GM13977 (cell line): ENCODE measurements around the gene KCNIP3.

Experiments
- DNase-seq: peaks from one replicate; pipeline ENCODE4 v3.0.0; 2012; ENCODE audit warnings: low spot score
- CTCF ChIP-seq: IDR thresholded peaks from 2 replicates; pipeline ENCODE4 v1.5.1; 2012; ENCODE audit warnings: mild to moderate bottlenecking, control low read depth; ENCODE audit not compliant: insufficient read depth; ENCODE audit errors: extremely low read depth, missing control alignments
- in situ Hi-C: fragments of 300-500 bp; cut with MboI; formaldehyde crosslinking; loops from one replicate; pipeline ENCODE4 v1.12.0; 2022; ENCODE audit warnings: low sequenced_read_pairs, low pct_unique_long_range_greater_than_20kb, mixed read lengths, inconsistent platforms; ENCODE audit not compliant: unreplicated experiment

The KCNIP3 gene

DNA sequence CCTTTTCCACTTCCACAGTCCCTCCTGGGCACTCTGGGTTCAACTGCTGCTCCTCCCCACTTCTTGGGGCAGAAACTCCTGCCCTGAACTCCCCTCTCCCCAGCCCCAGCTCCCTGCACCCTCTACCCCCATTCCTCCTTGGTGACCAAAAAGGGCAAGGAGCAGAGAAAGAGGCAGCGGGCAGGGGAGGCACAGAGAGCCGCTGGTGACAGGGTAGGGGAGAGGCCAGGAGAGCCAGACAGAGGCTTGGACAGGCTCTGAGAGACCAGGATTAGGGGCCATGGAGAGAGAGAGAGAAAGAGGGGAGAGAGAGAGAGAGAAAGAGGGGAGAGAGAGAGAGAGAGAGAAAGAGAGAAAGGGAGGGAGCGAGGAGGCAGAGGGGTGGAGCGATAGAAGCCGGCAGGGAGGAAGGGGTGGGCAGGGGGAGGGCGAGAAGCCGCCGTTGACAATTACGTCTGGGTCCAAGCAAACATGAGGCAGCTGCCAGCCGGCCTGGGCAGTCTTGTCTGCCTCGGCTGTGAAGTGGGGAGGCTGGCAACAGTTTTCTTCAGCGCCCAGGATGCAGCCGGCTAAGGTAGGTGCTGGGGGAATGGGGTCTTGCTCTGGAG is at the start of gene KCNIP3:
TSS of gene KCNIP3 (plus strand) at position 468 of the 608 bp plus-strand sequence. CDS start at position 560, 92 bp downstream.
- no peak for TF ChIP-seq CTCF
- in situ Hi-C loops: no loop called here
- DNase-seq: no peak

- DNase-seq: no peak
- TF ChIP-seq CTCF: no peak
These were observed 38.9 kb upstream of the KCNIP3 start for GRCh38 chr2:95258271-95258670.

DNA sequence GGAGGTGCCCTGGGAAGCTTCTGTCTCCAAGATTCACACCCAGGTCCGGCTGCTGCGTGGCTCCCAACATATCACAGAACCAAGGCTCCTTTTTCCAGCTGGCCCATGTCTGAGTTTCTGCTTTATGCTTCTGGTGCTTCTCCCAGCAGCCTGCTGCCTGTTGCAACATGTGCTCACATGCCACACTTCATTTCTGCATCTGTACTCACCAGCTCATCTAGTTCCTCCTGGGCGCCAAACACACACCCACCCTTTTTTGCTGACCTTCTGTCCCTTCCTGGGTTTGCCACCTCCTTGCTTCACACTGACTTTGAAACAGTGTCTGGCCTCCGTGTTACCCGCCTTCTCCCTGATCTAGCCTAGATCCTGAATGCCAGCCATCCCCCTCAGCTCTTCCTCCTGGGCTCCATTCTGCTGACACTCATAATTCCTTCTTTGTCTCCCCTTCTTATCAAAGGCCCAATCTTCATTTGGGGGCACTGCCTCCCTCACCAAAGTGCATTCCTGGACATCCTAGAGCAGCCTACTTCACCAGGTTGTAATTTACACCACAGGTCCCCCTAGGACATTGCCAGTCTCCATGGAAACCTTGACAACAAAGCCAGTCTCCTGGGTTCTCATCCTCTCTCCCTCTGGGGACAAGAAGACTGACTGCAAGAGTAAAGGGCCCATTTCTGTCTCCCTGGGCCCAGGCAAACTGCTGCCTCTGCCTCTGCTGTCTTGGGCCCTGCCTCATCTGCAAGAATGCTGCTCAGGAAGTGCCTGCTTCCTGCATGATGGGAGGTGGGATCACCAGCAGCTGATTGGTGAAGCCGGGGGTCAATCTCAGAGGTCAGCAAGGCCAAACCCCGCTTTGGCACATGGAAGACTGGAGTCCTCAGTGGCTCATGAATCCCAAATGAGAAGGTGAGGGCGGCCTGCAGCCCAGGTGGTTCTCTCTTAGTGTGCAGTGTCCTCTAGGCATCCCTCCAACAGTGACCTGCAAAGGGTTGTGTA is 36.8 kb upstream of the KCNIP3 start:
- DNase-seq: no peak

More at GRCh38 chr2:95258271-95258670, 38.9 kb upstream of the KCNIP3 start:
- in situ Hi-C loops: no loop called here

GRCh38 chr2:95261602-95262001 is 35.5 kb upstream of the KCNIP3 start:
- in situ Hi-C loops: no loop called here
- DNase-seq: no peak
- no peak for TF ChIP-seq CTCF

More for the DNA sequence above, 36.8 kb upstream of the KCNIP3 start:
- TF ChIP-seq CTCF: no peak
- in situ Hi-C loops: no loop called here

- DNase-seq: no peak
- TF ChIP-seq CTCF: no peak
- in situ Hi-C loops: no loop called here
These were observed 34.1 kb upstream of the KCNIP3 start for GRCh38 chr2:95262896-95263542.

GRCh38 chr2:95264624-95265023 is 32.5 kb upstream of the KCNIP3 start:
- in situ Hi-C loops: no loop called here
- no peak for DNase-seq
- no peak for TF ChIP-seq CTCF
